GM13977 (cell line): Measurements from ENCODE around the gene HOMEZ.

Experiments
- DNase-seq: peaks from one replicate; pipeline ENCODE4 v3.0.0; 2012; ENCODE audit warnings: low spot score
- in situ Hi-C: fragments of 300-500 bp; cut with MboI; formaldehyde crosslinking; loops from one replicate; pipeline ENCODE4 v1.12.0; 2022; ENCODE audit warnings: low sequenced_read_pairs, low pct_unique_long_range_greater_than_20kb, mixed read lengths, inconsistent platforms; ENCODE audit not compliant: unreplicated experiment
- TF ChIP-seq, protein P1 (sequence below): IDR thresholded peaks from 2 replicates; pipeline ENCODE4 v1.5.1; 2012; ENCODE audit warnings: mild to moderate bottlenecking, control low read depth; ENCODE audit not compliant: insufficient read depth; ENCODE audit errors: extremely low read depth, missing control alignments

HOMEZ gene

DNA sequence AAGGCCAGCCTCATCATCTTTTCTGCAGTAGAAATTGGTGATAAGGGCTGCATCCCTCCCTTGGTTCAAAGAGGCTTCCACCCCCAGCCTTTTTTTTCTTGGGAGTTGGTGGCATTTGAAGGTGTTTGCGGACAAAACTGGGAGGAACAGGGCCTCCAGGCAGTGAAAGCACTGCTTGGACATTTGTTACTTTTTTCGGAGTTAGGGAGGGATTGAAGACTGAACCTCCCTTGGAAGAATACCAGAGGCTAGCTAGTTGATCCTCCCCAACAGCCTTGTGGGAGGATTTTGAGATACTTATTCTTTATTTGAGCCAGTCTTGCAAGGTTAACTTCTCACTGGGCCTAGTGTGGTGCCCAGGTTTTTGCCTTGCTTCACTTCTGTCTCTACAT is 38.5 kb upstream of the HOMEZ start:
- no peak for DNase-seq
- in situ Hi-C loops = no loop called here
- TF ChIP-seq, protein P1, sequence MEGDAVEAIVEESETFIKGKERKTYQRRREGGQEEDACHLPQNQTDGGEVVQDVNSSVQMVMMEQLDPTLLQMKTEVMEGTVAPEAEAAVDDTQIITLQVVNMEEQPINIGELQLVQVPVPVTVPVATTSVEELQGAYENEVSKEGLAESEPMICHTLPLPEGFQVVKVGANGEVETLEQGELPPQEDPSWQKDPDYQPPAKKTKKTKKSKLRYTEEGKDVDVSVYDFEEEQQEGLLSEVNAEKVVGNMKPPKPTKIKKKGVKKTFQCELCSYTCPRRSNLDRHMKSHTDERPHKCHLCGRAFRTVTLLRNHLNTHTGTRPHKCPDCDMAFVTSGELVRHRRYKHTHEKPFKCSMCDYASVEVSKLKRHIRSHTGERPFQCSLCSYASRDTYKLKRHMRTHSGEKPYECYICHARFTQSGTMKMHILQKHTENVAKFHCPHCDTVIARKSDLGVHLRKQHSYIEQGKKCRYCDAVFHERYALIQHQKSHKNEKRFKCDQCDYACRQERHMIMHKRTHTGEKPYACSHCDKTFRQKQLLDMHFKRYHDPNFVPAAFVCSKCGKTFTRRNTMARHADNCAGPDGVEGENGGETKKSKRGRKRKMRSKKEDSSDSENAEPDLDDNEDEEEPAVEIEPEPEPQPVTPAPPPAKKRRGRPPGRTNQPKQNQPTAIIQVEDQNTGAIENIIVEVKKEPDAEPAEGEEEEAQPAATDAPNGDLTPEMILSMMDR = no peak

DNA sequence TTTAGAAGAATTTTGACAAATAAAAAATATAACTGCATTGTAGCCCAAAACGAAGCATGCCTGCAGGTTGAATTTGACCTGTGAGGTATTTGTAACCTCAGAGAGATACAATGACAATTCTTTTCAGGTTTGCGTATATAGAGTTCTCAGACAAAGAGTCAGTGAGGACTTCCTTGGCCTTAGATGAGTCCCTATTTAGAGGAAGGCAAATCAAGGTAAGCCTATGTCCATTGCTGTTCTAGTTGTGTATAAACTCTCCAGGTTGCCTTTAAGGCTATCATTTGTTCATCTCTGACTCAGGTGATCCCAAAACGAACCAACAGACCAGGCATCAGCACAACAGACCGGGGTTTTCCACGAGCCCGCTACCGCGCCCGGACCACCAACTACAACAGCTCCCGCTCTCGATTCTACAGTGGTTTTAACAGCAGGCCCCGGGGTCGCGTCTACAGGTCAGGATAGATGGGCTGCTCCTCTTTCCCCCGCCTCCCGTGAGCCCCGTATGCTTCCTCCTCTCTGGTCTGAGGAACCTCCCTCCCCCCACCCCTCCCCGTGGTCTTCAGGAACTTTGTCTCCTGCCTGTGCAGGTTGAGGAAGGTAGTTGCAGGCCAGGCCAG is 38.0 kb upstream of the HOMEZ start:
- TF ChIP-seq, protein P1 = no peak
- DNase-seq = no peak
- in situ Hi-C loops = no loop called here

DNA sequence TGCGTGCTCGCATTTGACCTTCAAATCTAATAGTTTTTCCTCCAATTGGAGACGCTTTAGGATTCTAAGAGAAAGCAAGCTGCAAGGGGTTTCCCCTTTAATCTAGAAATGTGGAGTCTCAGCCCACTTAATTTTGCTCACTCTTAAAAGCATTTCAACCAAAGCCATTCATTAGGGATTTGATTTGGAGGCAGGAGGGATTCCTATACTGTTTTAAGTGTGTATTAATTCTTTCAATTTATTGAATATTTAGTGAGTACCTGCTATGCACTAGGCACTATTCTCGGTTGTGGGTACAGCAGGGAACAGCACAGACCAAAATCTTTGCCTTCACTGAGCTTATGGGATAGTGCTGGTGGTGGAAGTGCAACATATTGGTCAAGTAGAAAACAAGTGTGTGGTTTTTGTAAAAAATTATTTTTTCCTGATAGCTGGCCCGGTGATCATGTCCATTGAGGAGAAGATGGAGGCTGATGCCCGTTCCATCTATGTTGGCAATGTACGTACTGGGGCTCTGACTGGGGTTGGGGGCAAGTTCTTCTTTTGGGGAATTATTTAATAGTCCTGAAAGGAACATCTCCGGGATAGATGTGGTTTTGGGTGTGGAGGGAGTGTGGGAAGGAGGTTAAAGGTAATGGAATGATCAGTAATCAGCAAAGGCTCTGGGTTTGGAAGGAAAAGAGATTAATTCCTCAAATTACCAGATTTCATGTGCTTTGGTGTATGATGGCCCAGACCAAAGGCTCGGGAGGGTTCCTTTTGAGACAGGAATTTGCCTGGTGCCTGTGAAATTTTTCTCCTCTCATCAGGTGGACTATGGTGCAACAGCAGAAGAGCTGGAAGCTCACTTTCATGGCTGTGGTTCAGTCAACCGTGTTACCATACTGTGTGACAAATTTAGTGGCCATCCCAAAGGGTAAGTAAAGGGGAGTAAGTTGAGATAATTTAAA is 36.9 kb upstream of the HOMEZ start:
- in situ Hi-C loops = no loop called here

DNA sequence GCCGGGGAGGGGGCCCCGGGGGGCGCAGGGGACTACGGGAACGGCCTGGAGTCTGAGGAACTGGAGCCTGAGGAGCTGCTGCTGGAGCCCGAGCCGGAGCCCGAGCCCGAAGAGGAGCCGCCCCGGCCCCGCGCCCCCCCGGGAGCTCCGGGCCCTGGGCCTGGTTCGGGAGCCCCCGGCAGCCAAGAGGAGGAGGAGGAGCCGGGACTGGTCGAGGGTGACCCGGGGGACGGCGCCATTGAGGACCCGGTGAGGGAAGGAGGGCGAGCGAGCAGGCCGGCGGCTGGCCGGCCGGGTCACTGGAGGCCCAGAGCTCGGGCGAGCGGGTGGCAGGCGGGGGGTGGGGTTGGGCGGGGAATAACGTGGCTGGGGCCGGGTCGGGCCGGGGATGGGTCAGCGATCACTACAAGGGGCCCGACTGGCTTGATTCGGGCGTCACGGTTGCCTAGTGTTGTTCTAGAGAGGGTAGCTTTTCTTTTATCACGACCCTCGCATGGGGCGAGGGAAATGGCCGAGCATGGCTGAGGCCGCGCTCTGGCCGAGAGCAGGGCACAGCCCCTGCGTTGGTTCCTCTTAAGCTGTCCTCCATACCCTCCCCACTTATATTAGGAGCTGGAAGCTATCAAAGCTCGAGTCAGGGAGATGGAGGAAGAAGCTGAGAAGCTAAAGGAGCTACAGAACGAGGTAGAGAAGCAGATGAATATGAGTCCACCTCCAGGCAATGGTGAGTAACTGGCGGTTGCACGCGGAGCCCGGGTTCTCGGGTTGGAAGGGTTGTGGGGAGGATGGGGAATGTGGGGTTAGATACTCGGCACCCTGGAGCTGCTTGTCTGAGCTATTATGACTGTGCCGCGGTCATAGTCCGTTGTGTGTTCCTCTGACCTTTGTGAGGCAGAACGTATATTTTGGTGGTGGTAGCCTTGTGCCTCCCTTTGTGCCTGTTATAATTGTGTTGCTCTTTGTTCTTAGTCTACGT is 35.9 kb upstream of the HOMEZ start:
- in situ Hi-C loops = no loop called here
- TF ChIP-seq, protein P1 = no peak

More for the DNA sequence above, 36.9 kb upstream of the HOMEZ start:
- DNase-seq = no peak
- TF ChIP-seq, protein P1 = no peak

DNA sequence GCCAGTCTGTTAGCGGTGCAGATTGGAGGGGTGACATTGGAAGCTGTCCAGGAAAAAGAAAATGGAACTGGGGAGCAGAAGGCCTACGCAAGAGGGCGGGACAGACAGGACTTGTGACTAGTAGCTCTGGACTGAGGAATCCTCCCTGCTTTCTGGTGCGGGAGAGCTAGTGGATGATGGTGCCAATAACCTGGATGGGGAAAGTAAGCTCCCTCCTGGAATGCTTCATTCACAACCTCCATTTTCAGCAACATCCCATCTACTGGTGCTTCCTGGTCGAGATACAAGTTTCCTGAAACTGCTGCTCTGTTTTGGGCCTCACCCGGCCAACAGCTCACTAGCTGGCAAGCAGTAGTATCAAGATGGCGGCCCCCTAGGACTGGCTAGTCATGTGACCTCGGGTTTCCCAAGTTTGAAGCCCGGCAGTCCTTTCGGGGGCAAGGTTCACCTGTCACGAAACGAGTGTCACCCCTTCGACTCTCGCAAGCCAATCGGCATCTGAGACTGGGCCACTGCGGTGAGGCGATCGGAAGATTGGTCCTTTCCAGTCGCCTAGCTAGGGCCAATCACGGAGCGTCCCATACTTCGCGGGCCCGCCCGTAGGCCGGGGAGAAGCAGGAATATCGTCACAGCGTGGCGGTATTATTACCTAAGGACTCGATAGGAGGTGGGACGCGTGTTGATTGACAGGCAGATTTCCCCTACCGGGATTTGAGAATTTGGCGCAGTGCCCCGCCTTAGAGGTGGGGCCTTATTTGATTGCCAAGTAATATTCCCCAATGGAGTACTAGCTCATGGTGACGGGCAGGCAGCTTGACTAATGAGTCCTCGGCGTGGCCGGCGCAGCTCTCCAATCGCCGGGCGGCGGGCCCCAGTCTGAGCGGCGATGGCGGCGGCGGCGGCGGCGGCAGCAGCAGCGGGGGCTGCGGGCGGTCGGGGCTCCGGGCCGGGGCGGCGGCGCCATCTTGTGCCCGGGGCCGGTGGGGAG is 34.9 kb upstream of the HOMEZ start, which contains the start of gene PABPN1:
Gene PABPN1, plus strand, starts transcription at position 874 of the 988 bp plus-strand sequence. Its CDS starts 13 bp downstream, at position 887.
- in situ Hi-C loops = no loop called here
- TF ChIP-seq, protein P1 = no peak
- peak; percentile 98 for DNase-seq

More for the DNA sequence above, 35.9 kb upstream of the HOMEZ start:
- DNase-seq = peak; percentile 56
